Lower lobe of right lung (tissue), 2 donors: Measurements from ENCODE around the gene NET1. TPM values are rescaled to one million over a fixed set of nuclear protein-coding genes. Genes with fewer than 3 reads are reported as not detected.

Source experiments
- ATAC-seq, 2 donors: fragments of 200-7000 bp; cut with Tn5 transposase; one replicate each; pipeline ENCODE4 v1.9.1; 2020 to 2022; ENCODE audit warnings: mild to moderate bottlenecking in 2 of 2, moderate library complexity in 2 of 2
- DNase-seq: peaks from one replicate; pipeline ENCODE4 v3.0.0-alpha.2; 2020
- H3K27ac ChIP-seq: fragments of 200-600 bp; one replicate; pipeline ENCODE4 v1.8.0; 2022
- H3K27me3 ChIP-seq: fragments of 200-600 bp; one replicate; pipeline ENCODE4 v1.8.0; 2022; ENCODE audit warnings: low read depth
- H3K36me3 ChIP-seq: fragments of 200-600 bp; one replicate; pipeline ENCODE4 v1.8.0; 2022; ENCODE audit warnings: mild to moderate bottlenecking
- H3K4me1 ChIP-seq: fragments of 200-600 bp; one replicate; pipeline ENCODE4 v1.8.0; 2022
- H3K4me3 ChIP-seq: fragments of 200-600 bp; one replicate; pipeline ENCODE4 v1.8.0; 2022; ENCODE audit warnings: mild to moderate bottlenecking
- H3K9me3 ChIP-seq: fragments of 200-600 bp; one replicate; pipeline ENCODE4 v1.8.0; 2022
- intact Hi-C: fragments of 100-400 bp; cut with DNase I; formaldehyde crosslinking; loops from one replicate; pipeline ENCODE4 v1.11.0; 2022
- total RNA-seq: library from RNA; stranded (reverse); fragmentation: NEBNext Ultra II Directional; extraction: Animal tissue kit (Norgen Biotek cat#: 25700); gene quantifications from one replicate; pipeline ENCODE4 v1.2.1, GENCODE V29; 2021
- TF ChIP-seq, protein P1 (sequence below): fragments of 200-600 bp; IDR thresholded peaks from one replicate; pipeline ENCODE4 v1.8.0; 2022; ENCODE audit warnings: antibody characterized with exemption, mild to moderate bottlenecking
- donor health status: DM: no; HTN: yes; CAD: no; lungs with severe emphysema.

NET1 gene
- total RNA-seq, 1 donor from 2014 or later: 46.7 TPM

GRCh38 chr10:5500162-5500670 is 87.9 kb downstream of the NET1 start:
- H3K36me3 ChIP-seq: no peaks in the 10 kb centered on the region
- H3K4me1 ChIP-seq: peaks cover 23% of the 10 kb centered on the region
- intact Hi-C loops: no loop called here
- H3K27me3 ChIP-seq: no peaks in the 10 kb centered on the region
- ATAC-seq: no peak
- H3K27ac ChIP-seq: no peak overlapping the region
- H3K9me3 ChIP-seq: no peaks in the 10 kb centered on the region
- TF ChIP-seq, protein P1, sequence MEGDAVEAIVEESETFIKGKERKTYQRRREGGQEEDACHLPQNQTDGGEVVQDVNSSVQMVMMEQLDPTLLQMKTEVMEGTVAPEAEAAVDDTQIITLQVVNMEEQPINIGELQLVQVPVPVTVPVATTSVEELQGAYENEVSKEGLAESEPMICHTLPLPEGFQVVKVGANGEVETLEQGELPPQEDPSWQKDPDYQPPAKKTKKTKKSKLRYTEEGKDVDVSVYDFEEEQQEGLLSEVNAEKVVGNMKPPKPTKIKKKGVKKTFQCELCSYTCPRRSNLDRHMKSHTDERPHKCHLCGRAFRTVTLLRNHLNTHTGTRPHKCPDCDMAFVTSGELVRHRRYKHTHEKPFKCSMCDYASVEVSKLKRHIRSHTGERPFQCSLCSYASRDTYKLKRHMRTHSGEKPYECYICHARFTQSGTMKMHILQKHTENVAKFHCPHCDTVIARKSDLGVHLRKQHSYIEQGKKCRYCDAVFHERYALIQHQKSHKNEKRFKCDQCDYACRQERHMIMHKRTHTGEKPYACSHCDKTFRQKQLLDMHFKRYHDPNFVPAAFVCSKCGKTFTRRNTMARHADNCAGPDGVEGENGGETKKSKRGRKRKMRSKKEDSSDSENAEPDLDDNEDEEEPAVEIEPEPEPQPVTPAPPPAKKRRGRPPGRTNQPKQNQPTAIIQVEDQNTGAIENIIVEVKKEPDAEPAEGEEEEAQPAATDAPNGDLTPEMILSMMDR: no peak
- no peak for DNase-seq
- no peak overlapping the region for H3K4me3 ChIP-seq

DNA sequence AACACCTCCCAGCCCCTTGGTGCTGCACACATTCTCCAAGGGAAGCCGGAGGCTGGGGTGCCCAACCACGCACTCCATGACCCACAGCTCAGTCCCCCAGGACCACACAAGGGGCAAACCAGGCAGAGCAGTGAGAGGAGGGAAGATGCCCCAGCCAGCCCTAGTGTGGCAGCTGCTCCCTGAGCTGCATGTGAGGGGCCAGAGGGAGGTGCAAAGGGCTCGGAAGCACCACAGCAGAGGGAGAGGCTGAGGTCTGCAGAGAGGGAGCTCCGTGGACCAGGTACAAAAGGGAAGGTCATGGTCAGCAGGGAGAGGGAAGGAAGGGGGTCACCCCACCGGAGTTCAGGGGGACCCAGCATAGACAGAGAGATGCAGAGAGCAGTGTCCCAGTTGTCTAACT is 88.6 kb downstream of the NET1 start:
- no peak for ATAC-seq
- Histone ChIP-seq H3K4me3 (no peak overlapping the region), H3K4me1 (peaks cover 23% of the 10 kb centered on the region), H3K27me3 (no peaks in the 10 kb centered on the region), H3K27ac (no peak overlapping the region), H3K9me3 (no peaks in the 10 kb centered on the region), H3K36me3 (no peaks in the 10 kb centered on the region)
- TF ChIP-seq, protein P1: no peak
- intact Hi-C loops: no loop called here
- DNase-seq: no peak

GRCh38 chr10:5502061-5502521 is 89.7 kb downstream of the NET1 start:
- Histone ChIP-seq H3K4me1 (peaks cover 23% of the 10 kb centered on the region), H3K36me3 (no peaks in the 10 kb centered on the region), H3K4me3 (no peak overlapping the region), H3K27ac (peak overlapping the region; percentile 18), H3K27me3 (no peaks in the 10 kb centered on the region), H3K9me3 (no peaks in the 10 kb centered on the region)
- intact Hi-C loops: no loop called here
- TF ChIP-seq, protein P1: no peak
- DNase-seq (no peak), ATAC-seq (peak; percentile 52 to 57)

- peak overlapping the region; percentile 18 for H3K27ac ChIP-seq
These were observed 90.5 kb downstream of the NET1 start for GRCh38 chr10:5502571-5503476.

DNA sequence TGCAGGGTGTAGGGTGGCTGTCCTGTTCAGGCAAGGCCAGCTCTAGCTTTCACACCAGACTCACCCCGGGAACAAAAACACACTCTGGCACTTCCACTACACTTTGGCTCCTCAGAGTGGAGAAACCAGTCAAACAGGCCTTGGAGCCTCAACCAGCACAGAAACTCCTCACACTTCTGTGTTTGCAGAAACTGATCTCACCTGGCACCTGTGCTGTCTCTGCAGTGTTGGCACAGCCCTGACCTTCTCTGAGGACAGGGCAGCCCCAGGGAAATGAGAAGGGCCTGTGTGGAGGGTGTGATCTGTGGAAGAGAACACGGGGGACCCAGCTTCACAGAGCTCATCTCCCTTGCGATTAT is 91.1 kb downstream of the NET1 start:
- DNase-seq: no peak

More at GRCh38 chr10:5502571-5503476, 90.5 kb downstream of the NET1 start:
- no peak for DNase-seq
- TF ChIP-seq, protein P1: no peak
- Histone ChIP-seq H3K9me3 (no peaks in the 10 kb centered on the region), H3K4me1 (peaks cover 23% of the 10 kb centered on the region), H3K4me3 (no peak overlapping the region), H3K36me3 (no peaks in the 10 kb centered on the region), H3K27me3 (no peaks in the 10 kb centered on the region)
- intact Hi-C loops: no loop called here
- ATAC-seq: no peak

More for the DNA sequence above, 91.1 kb downstream of the NET1 start:
- ATAC-seq: peak; percentile 81 to 91
- intact Hi-C loops: no loop called here
- Histone ChIP-seq H3K36me3 (no peaks in the 10 kb centered on the region), H3K27me3 (no peaks in the 10 kb centered on the region), H3K27ac (no peak overlapping the region), H3K4me3 (no peak overlapping the region), H3K4me1 (peaks cover 23% of the 10 kb centered on the region), H3K9me3 (no peaks in the 10 kb centered on the region)
- TF ChIP-seq, protein P1: no peak
